ENCODE measurements around the gene STRAP.
"Not testable (repeated sequence)": the region's sequence is repeated elsewhere in the genome, so short reads cannot be mapped to it uniquely, and the experiment has no call there.

The STRAP gene

GRCh38 chr12:15862840-15863239, 19.3 kb upstream of the STRAP start:
- in situ Hi-C loops (cut with HindIII; ENCODE audit: low sequenced_read_pairs): no loop called here
- H3K4me3 ChIP-seq (ENCODE audit: low read depth, low read length): no peak overlapping the region
- DNase-seq (ENCODE audit: low read depth): no peak
- TF ChIP-seq, protein P1, sequence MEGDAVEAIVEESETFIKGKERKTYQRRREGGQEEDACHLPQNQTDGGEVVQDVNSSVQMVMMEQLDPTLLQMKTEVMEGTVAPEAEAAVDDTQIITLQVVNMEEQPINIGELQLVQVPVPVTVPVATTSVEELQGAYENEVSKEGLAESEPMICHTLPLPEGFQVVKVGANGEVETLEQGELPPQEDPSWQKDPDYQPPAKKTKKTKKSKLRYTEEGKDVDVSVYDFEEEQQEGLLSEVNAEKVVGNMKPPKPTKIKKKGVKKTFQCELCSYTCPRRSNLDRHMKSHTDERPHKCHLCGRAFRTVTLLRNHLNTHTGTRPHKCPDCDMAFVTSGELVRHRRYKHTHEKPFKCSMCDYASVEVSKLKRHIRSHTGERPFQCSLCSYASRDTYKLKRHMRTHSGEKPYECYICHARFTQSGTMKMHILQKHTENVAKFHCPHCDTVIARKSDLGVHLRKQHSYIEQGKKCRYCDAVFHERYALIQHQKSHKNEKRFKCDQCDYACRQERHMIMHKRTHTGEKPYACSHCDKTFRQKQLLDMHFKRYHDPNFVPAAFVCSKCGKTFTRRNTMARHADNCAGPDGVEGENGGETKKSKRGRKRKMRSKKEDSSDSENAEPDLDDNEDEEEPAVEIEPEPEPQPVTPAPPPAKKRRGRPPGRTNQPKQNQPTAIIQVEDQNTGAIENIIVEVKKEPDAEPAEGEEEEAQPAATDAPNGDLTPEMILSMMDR (IDR thresholded peaks at IDR 0.05; ENCODE audit: low read depth, low read length, missing control alignments): no peak

DNA sequence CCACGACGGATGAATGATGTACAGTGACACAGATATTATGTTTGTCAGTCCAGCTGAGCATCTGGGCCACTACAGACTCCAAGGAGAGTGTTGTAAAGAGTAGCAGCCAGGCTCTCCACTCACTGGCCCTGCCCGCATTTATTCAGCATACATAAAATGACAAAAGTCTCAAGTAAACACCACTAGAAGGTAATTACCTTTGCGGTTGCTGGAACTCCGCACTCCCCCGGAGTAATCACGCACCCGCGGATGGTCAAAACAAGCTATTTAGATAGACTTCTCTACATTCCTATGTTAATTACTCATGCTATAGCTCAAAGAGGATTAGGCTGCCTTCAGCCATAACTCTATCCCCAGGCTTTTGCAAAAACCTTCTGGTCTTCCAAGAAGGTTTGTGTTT, 18.8 kb upstream of the STRAP start:
- no peak overlapping the region for H3K4me3 ChIP-seq (ENCODE audit: low read depth, low read length)
- TF ChIP-seq, protein P1 (IDR thresholded peaks at IDR 0.05; ENCODE audit: low read depth, low read length, missing control alignments): no peak
- no peak for DNase-seq (ENCODE audit: low read depth)
- in situ Hi-C loops (cut with HindIII; ENCODE audit: low sequenced_read_pairs): no loop called here

DNA sequence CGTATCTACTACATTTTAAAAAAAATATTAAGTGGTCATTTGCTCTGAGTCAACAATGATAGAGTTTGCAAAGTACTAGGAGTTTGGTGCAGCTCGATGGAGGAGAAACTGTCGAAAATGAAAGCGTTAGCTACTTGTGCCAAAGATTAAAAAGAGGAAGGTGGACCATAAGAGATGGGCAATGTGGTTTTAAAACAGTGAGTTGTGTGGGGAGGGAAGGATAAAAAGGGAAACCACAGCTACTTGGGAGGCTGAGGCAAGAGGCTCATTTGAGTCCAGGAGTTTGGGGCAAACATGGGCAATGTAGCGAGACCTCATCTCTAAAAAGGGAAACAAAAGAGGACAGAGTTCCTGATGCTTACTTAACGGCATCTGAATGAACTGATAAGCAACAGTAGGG, 18.2 kb upstream of the STRAP start:
- H3K4me3 ChIP-seq (ENCODE audit: low read depth, low read length): no peak overlapping the region
- TF ChIP-seq, protein P1 (IDR thresholded peaks at IDR 0.05; ENCODE audit: low read depth, low read length, missing control alignments): no peak
- in situ Hi-C loops (cut with HindIII; ENCODE audit: low sequenced_read_pairs): no loop called here
- DNase-seq (ENCODE audit: low read depth): no peak

DNA sequence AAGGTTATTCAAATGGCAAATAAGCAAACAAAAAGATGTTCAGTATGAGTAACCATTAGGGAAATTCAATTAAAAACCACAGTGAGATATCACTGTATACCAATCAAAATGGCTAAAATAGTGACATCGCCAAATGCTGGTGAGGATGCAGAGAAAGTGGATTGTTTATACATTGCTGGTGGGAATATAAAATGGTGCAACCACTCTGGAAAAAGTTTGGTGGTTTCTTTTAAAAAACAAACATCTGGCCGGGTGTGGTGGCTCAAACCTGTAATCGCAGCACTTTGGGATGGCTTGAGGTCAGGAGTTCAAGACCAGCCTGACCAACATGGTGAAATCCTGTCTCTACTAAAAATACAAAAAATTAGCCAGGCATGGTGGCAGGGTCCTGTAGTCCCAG, 14.0 kb upstream of the STRAP start:
- no peak for DNase-seq (ENCODE audit: low read depth)
- TF ChIP-seq, protein P1 (IDR thresholded peaks at IDR 0.05; ENCODE audit: low read depth, low read length, missing control alignments): no peak
- no peak overlapping the region for H3K4me3 ChIP-seq (ENCODE audit: low read depth, low read length)
- in situ Hi-C loops (cut with HindIII; ENCODE audit: low sequenced_read_pairs): no loop called here

GRCh38 chr12:15873556-15873955, 8.6 kb upstream of the STRAP start:
- no peak overlapping the region for H3K4me3 ChIP-seq (ENCODE audit: low read depth, low read length)
- TF ChIP-seq, protein P1 (IDR thresholded peaks at IDR 0.05; ENCODE audit: low read depth, low read length, missing control alignments): no peak

GRCh38 chr12:15874556-15875145, 7.5 kb upstream of the STRAP start:
- H3K4me3 ChIP-seq (ENCODE audit: low read depth, low read length); in situ Hi-C loops (cut with HindIII; ENCODE audit: low sequenced_read_pairs): not testable (repeated sequence)

More at GRCh38 chr12:15873556-15873955, 8.6 kb upstream of the STRAP start:
- DNase-seq (ENCODE audit: low read depth): no peak
- in situ Hi-C loops (cut with HindIII; ENCODE audit: low sequenced_read_pairs): no loop called here

DNA sequence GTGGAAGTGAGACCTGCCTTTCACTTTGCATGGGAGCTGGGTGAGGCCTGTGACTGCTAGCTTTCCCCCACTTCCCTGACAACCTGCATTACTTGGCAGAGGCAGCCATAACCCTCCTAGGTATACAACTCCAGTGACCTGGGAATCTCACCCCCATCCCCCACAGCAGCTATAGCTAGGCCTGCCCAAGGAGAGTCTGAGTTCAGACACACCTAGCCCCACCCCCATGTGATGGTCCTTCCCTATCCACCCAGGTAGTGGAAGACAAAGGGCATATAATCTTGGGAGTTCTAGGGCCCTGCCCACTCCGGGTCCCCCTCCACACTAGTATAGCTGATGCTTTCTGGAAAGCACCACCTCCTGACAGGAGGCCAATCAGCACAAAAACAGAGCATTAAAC, 6.3 kb upstream of the STRAP start:
- no peak overlapping the region for H3K4me3 ChIP-seq (ENCODE audit: low read depth, low read length)
- TF ChIP-seq, protein P1 (IDR thresholded peaks at IDR 0.05; ENCODE audit: low read depth, low read length, missing control alignments): no peak
- in situ Hi-C loops (cut with HindIII; ENCODE audit: low sequenced_read_pairs): no loop called here
- DNase-seq (ENCODE audit: low read depth): no peak

More at GRCh38 chr12:15874556-15875145, 7.5 kb upstream of the STRAP start:
- DNase-seq (ENCODE audit: low read depth): not testable (repeated sequence)

Data from astrocyte of the cerebellum (primary cell).